HS-27A (cell line): ENCODE results near the gene NLGN1.

ENCODE experiments used
- DNase-seq: peaks from one replicate; pipeline ENCODE4 v3.0.0-alpha.2; 2012; ENCODE audit warnings: low read depth, missing footprints

The NLGN1 gene

GRCh38 chr3:173770796-173771573 is 373.4 kb downstream of the NLGN1 start:
- DNase-seq: no peak

GRCh38 chr3:173773800-173774199 is 376.3 kb downstream of the NLGN1 start:
- DNase-seq: no peak

GRCh38 chr3:173774294-173774693 is 376.8 kb downstream of the NLGN1 start:
- DNase-seq: no peak

GRCh38 chr3:173778251-173778650 is 380.7 kb downstream of the NLGN1 start:
- DNase-seq: no peak

GRCh38 chr3:173780067-173780466 is 382.5 kb downstream of the NLGN1 start:
- no peak for DNase-seq

GRCh38 chr3:173785004-173785403 is 387.5 kb downstream of the NLGN1 start:
- no peak for DNase-seq

GRCh38 chr3:173789530-173790162 is 392.1 kb downstream of the NLGN1 start:
- no peak for DNase-seq

GRCh38 chr3:173793963-173794362 is 396.4 kb downstream of the NLGN1 start:
- no peak for DNase-seq

- no peak for DNase-seq
Observed at GRCh38 chr3:173796405-173796804, 398.9 kb downstream of the NLGN1 start.

GRCh38 chr3:173796890-173797289 is 399.3 kb downstream of the NLGN1 start:
- DNase-seq: no peak

GRCh38 chr3:173799060-173799816 is 401.7 kb downstream of the NLGN1 start:
- no peak for DNase-seq

GRCh38 chr3:173800154-173800553 is 402.6 kb downstream of the NLGN1 start:
- no peak for DNase-seq

- DNase-seq: no peak
Observed at GRCh38 chr3:173814809-173815208, 417.3 kb downstream of the NLGN1 start.

GRCh38 chr3:173819368-173819767 is 421.8 kb downstream of the NLGN1 start:
- no peak for DNase-seq

- no peak for DNase-seq
Observed at GRCh38 chr3:173823911-173824460, 426.4 kb downstream of the NLGN1 start.

GRCh38 chr3:173825730-173826129 is 428.2 kb downstream of the NLGN1 start:
- no peak for DNase-seq

- no peak for DNase-seq
Observed at GRCh38 chr3:173826416-173826815, 428.9 kb downstream of the NLGN1 start.

GRCh38 chr3:173826901-173827609 is 429.5 kb downstream of the NLGN1 start:
- no peak for DNase-seq

- no peak for DNase-seq
Observed at GRCh38 chr3:173838644-173839043, 441.1 kb downstream of the NLGN1 start.

GRCh38 chr3:173839859-173840258 is 442.3 kb downstream of the NLGN1 start:
- no peak for DNase-seq

- no peak for DNase-seq
Observed at GRCh38 chr3:173841334-173841733, 443.8 kb downstream of the NLGN1 start.

GRCh38 chr3:173843060-173843459 is 445.5 kb downstream of the NLGN1 start:
- DNase-seq: no peak
